Upper lobe of left lung (tissue), 6 donors: Measurements from ENCODE around the gene RAB33A. TPM values are rescaled to one million over a fixed set of nuclear protein-coding genes. Genes with fewer than 3 reads are reported as not detected.

ENCODE experiments used
- ATAC-seq, 2 donors: fragments of 200-7000 bp; cut with Tn5 transposase; one replicate each; pipeline ENCODE4 v1.9.1; 2022; ENCODE audit warnings: mild to moderate bottlenecking in 2 of 2, moderate library complexity in 2 of 2; ENCODE audit not compliant: low FRiP score in 2 of 2
- DNase-seq, 2 donors: peaks; one replicate each; pipeline ENCODE4 v3.0.0-alpha.2; 2019 to 2020
- H3K27ac ChIP-seq, 4 donors: fragments of 200-600 bp; sonication (generic); one replicate each; pipeline ENCODE4 v1.5.1; 2016 to 2019
- H3K27me3 ChIP-seq, 4 donors: fragments of 200-600 bp; sonication (generic); one replicate each; pipeline ENCODE4 v1.5.1; 2017 to 2019
- H3K36me3 ChIP-seq, 4 donors: fragments of 200-600 bp; sonication (generic); one replicate each; pipeline ENCODE4 v1.5.1; 2016 to 2019
- H3K4me1 ChIP-seq, 4 donors: fragments of 200-600 bp; sonication (generic); one replicate each; pipeline ENCODE4 v1.5.1; 2018 to 2019
- H3K4me3 ChIP-seq, 4 donors: fragments of 200-600 bp; sonication (generic); one replicate each; pipeline ENCODE4 v1.5.1; 2017 to 2019; ENCODE audit warnings: mild to moderate bottlenecking in 2 of 4, moderate library complexity in 1 of 4
- H3K9me3 ChIP-seq, 4 donors: fragments of 200-600 bp; sonication (generic); one replicate each; pipeline ENCODE4 v1.5.1; 2018 to 2019
- CTCF ChIP-seq, 6 experiments: fragments of 450-650 bp in 4 of 6; fragments of 200-600 bp in 2 of 6; sonication (generic) in 2 of 6; IDR thresholded peaks; one replicate each; pipeline ENCODE4 v1.5.1; 2016 to 2019; ENCODE audit warnings: antibody characterized with exemption in 6 of 6
- EP300 ChIP-seq, 4 donors: sonication (generic); formaldehyde crosslinking; IDR thresholded peaks; one replicate each; pipeline ENCODE4 v1.5.1; 2017; ENCODE audit warnings: antibody characterized with exemption in 4 of 4, control low read depth in 2 of 4
- POLR2A ChIP-seq, 4 donors: fragments of 450-650 bp; IDR thresholded peaks; one replicate each; pipeline ENCODE4 v1.5.1; 2016 to 2017; ENCODE audit warnings: antibody characterized with exemption in 4 of 4, mild to moderate bottlenecking in 2 of 4
- POLR2AphosphoS5 ChIP-seq, 2 donors: sonication (generic); formaldehyde crosslinking; IDR thresholded peaks; one replicate each; pipeline ENCODE4 v1.5.1; 2017; ENCODE audit warnings: antibody characterized with exemption in 2 of 2
- WGBS, 2 donors: methylation state at CpG; one replicate each; pipeline ENCODE4 v1.1.5; 2017 to 2018; 5-methylcytosine and 5-hydroxymethylcytosine counted together
- total RNA-seq, 6 donors: library from RNA; depleted of rRNA in 4 of 6; stranded (reverse); fragments of >200 nt in 4 of 6; gene quantifications; one replicate each; pipeline versions ENCODE4 v1.1.0 to v1.2.1, GENCODE V29; 2016 to 2021
- donor health status: DM: no; HTN: no; CAD: no; lungs with moderate emphysema.
- donor health status: DM: no; HTN: yes; CAD: no; lungs with severe emphysema.

The RAB33A gene
- total RNA-seq, 6 donors from 2014 or later = 0.29 to 1.1 (median 0.75) TPM; not detected in 2

- DNase-seq = no peak
- Histone ChIP-seq H3K27ac (no peak overlapping the region), H3K4me3 (no peak overlapping the region), H3K36me3 (no peaks in the 10 kb centered on the region), H3K4me1 (no peaks in the 10 kb centered on the region), H3K9me3 (no peaks in the 10 kb centered on the region), H3K27me3 (no peaks in the 10 kb centered on the region)
- 71 to 73% methylated on average over 3 to 5 of the region's 5 CpGs for WGBS, 2 donors
- no peak for TF ChIP-seq CTCF (IDR thresholded peaks at IDR 0.05)
- no peak for ATAC-seq
These were observed 25.7 kb downstream of the RAB33A start for GRCh38 chrX:130197464-130197863.

- peaks cover 0 to 8% (median 0%) of the 10 kb centered on the region in 4 donors for H3K36me3 ChIP-seq
- DNase-seq (no peak), ATAC-seq (no peak)
- no peak overlapping the region for H3K4me3 ChIP-seq
- H3K9me3 ChIP-seq = no peaks in the 10 kb centered on the region
- WGBS, 2 donors = 63 to 95% methylated on average over 1 of the region's 1 CpG
- H3K27ac ChIP-seq = no peak overlapping the region
- no peak for TF ChIP-seq EP300 (IDR thresholded peaks at IDR 0.05)
- TF ChIP-seq POLR2AphosphoS5 (IDR thresholded peaks at IDR 0.05) = no peak
- TF ChIP-seq POLR2A (IDR thresholded peaks at IDR 0.05) = no peak
- no peak for TF ChIP-seq CTCF (IDR thresholded peaks at IDR 0.05)
- H3K4me1 ChIP-seq = no peaks in the 10 kb centered on the region
- no peaks in the 10 kb centered on the region for H3K27me3 ChIP-seq
These were observed 32.9 kb downstream of the RAB33A start for GRCh38 chrX:130204647-130205046.

GRCh38 chrX:130211415-130212186 is 39.8 kb downstream of the RAB33A start:
- H3K36me3 ChIP-seq = peaks cover 0 to 6% (median 0%) of the 10 kb centered on the region in 4 donors
- H3K9me3 ChIP-seq = no peaks in the 10 kb centered on the region
- no peak overlapping the region for H3K27ac ChIP-seq
- H3K27me3 ChIP-seq = no peaks in the 10 kb centered on the region
- DNase-seq (no peak), ATAC-seq (no peak)
- WGBS, 2 donors = 81 to 100% methylated on average over 4 of the region's 4 CpGs
- no peaks in the 10 kb centered on the region for H3K4me1 ChIP-seq
- no peak overlapping the region for H3K4me3 ChIP-seq
- TF ChIP-seq POLR2AphosphoS5 (IDR thresholded peaks at IDR 0.05) (no peak), CTCF (IDR thresholded peaks at IDR 0.05) (no peak), EP300 (IDR thresholded peaks at IDR 0.05) (no peak), POLR2A (IDR thresholded peaks at IDR 0.05) (no peak)

- Histone ChIP-seq H3K9me3 (no peaks in the 10 kb centered on the region), H3K4me3 (no peak overlapping the region), H3K4me1 (no peaks in the 10 kb centered on the region), H3K27me3 (no peaks in the 10 kb centered on the region), H3K36me3 (peaks cover 0 to 10% (median 0%) of the 10 kb centered on the region in 4 donors), H3K27ac (no peak overlapping the region)
- WGBS, 2 donors = 82 to 89% methylated on average over 1 of the region's 1 CpG
- TF ChIP-seq POLR2AphosphoS5 (IDR thresholded peaks at IDR 0.05) (no peak), EP300 (IDR thresholded peaks at IDR 0.05) (no peak), CTCF (IDR thresholded peaks at IDR 0.05) (no peak), POLR2A (IDR thresholded peaks at IDR 0.05) (no peak)
- DNase-seq (no peak), ATAC-seq (no peak)
These were observed 40.6 kb downstream of the RAB33A start for GRCh38 chrX:130212371-130212770.

GRCh38 chrX:130213376-130213775 is 41.6 kb downstream of the RAB33A start:
- H3K9me3 ChIP-seq = no peaks in the 10 kb centered on the region
- no peak for DNase-seq
- WGBS, 2 donors = 92 to 95% methylated on average over 2 of the region's 2 CpGs
- no peaks in the 10 kb centered on the region for H3K4me1 ChIP-seq
- TF ChIP-seq CTCF (IDR thresholded peaks at IDR 0.05) (no peak), POLR2A (IDR thresholded peaks at IDR 0.05) (no peak), POLR2AphosphoS5 (IDR thresholded peaks at IDR 0.05) (no peak), EP300 (IDR thresholded peaks at IDR 0.05) (no peak)
- no peak overlapping the region for H3K27ac ChIP-seq
- H3K4me3 ChIP-seq = no peak overlapping the region
- ATAC-seq = no peak
- no peaks in the 10 kb centered on the region for H3K27me3 ChIP-seq
- peaks cover 0 to 10% (median 0%) of the 10 kb centered on the region in 4 donors for H3K36me3 ChIP-seq
